HepG2 (cell line): ENCODE data around the gene ABCG5. TPM values are rescaled to one million over a fixed set of nuclear protein-coding genes. Genes with fewer than 3 reads are reported as not detected.

Source experiments
- ARNT2 ChIP-seq: sonication (generic); formaldehyde crosslinking; IDR thresholded peaks from 2 replicates; pipeline ENCODE4 v1.8.0; 2022; ENCODE audit warnings: mild to moderate bottlenecking, low read depth, missing genetic modification reagents, moderate library complexity
- CBX5 ChIP-seq: sonication (generic); formaldehyde crosslinking; IDR thresholded peaks from 2 replicates; pipeline ENCODE4 v1.4.0; 2020; ENCODE audit warnings: missing genetic modification reagents, borderline replicate concordance
- CC2D1A ChIP-seq: sonication (generic); formaldehyde crosslinking; IDR thresholded peaks from 2 replicates; pipeline ENCODE4 v1.8.1; 2023; ENCODE audit warnings: mild to moderate bottlenecking, missing genetic modification reagents
- FOXJ3 ChIP-seq: sonication (generic); formaldehyde crosslinking; IDR thresholded peaks from 2 replicates; pipeline ENCODE4 v1.4.0; 2020; ENCODE audit warnings: missing genetic modification reagents, mild to moderate bottlenecking, borderline replicate concordance
- HOXA7 ChIP-seq: sonication (generic); formaldehyde crosslinking; IDR thresholded peaks from 2 replicates; pipeline ENCODE4 v1.8.1; 2022; ENCODE audit warnings: mild to moderate bottlenecking, missing genetic modification reagents, moderate library complexity
- IRX3 ChIP-seq: sonication (generic); formaldehyde crosslinking; IDR thresholded peaks from 2 replicates; pipeline ENCODE4 v1.8.1; 2023; ENCODE audit warnings: mild to moderate bottlenecking, low read depth, missing genetic modification reagents, borderline replicate concordance
- JDP2 ChIP-seq: sonication (generic); formaldehyde crosslinking; IDR thresholded peaks from 2 replicates; pipeline ENCODE4 v1.8.1; 2022; ENCODE audit warnings: missing genetic modification reagents, borderline replicate concordance
- KLF13 ChIP-seq: sonication (generic); formaldehyde crosslinking; IDR thresholded peaks from 2 replicates; pipeline ENCODE4 v1.4.0; 2020; ENCODE audit warnings: mild to moderate bottlenecking, missing genetic modification reagents
- MAF1 ChIP-seq: sonication (generic); formaldehyde crosslinking; IDR thresholded peaks from 2 replicates; pipeline ENCODE4 v1.5.0; 2020; ENCODE audit warnings: missing genetic modification reagents, borderline replicate concordance
- NCOA2 ChIP-seq: sonication (generic); formaldehyde crosslinking; IDR thresholded peaks from 2 replicates; pipeline ENCODE4 v1.8.0; 2022; ENCODE audit warnings: inconsistent platforms
- PRDM4 ChIP-seq: sonication (generic); formaldehyde crosslinking; IDR thresholded peaks from 2 replicates; pipeline ENCODE4 v1.9.0; 2021; ENCODE audit warnings: missing genetic modification reagents, borderline replicate concordance
- SNAI1 ChIP-seq: sonication (generic); formaldehyde crosslinking; IDR thresholded peaks from 2 replicates; pipeline ENCODE4 v1.5.0; 2020; ENCODE audit warnings: mild to moderate bottlenecking, missing genetic modification reagents, borderline replicate concordance
- SSRP1 ChIP-seq: IDR thresholded peaks from 2 replicates; pipeline ENCODE4 v1.6.1; 2016; ENCODE audit warnings: control low read depth
- ZFP36 ChIP-seq: fragments of 150-350 bp; IDR thresholded peaks from 2 replicates; pipeline ENCODE4 v1.6.1; 2018; ENCODE audit warnings: borderline replicate concordance, low read length, low read depth; ENCODE audit not compliant: partially characterized antibody
- ZNF160 ChIP-seq: sonication (generic); formaldehyde crosslinking; IDR thresholded peaks from 2 replicates; pipeline ENCODE4 v1.8.0; 2022; ENCODE audit warnings: mild to moderate bottlenecking, inconsistent platforms, missing genetic modification reagents
- ZNF280D ChIP-seq: sonication (generic); formaldehyde crosslinking; IDR thresholded peaks from 2 replicates; pipeline ENCODE4 v1.5.1; 2020; ENCODE audit warnings: mild to moderate bottlenecking, missing genetic modification reagents
- ZNF292 ChIP-seq: sonication (generic); formaldehyde crosslinking; IDR thresholded peaks from 2 replicates; pipeline ENCODE4 v1.8.1; 2022; ENCODE audit warnings: mild to moderate bottlenecking, low read depth, missing genetic modification reagents, borderline replicate concordance
- ZNF296 ChIP-seq: sonication (generic); formaldehyde crosslinking; conservative IDR thresholded peaks from 2 replicates; pipeline ENCODE4 v1.5.0; 2020; ENCODE audit warnings: mild to moderate bottlenecking, missing genetic modification reagents
- ZNF768 ChIP-seq: sonication (generic); formaldehyde crosslinking; IDR thresholded peaks from 2 replicates; pipeline ENCODE4 v1.4.0; 2020; ENCODE audit warnings: missing genetic modification reagents
- polyA plus RNA-seq, 8 experiments: library from polyadenylated mRNA; depleted of rRNA in 3 of 8; stranded (reverse) in 7 of 8; unstranded in 1 of 8; fragments of >200 nt; fragmentation: Illumina TruSeq in 4 of 8; extraction: Trizol in 4 of 8; gene quantifications; 2 replicates each; pipeline versions ENCODE4 v1.2.1 to v1.2.3, GENCODE V29; 2011 to 2016; ENCODE audit warnings: low read depth in 4 of 8, missing spikeins in 1 of 8, mixed read lengths in 1 of 8; ENCODE audit not compliant: insufficient read depth in 1 of 8
- total RNA-seq, 5 experiments: library from RNA; depleted of rRNA; stranded (reverse); fragments of >200 nt; fragmentation: Illumina TruSeq; extraction: Trizol; gene quantifications; 2 replicates each; pipeline ENCODE4 v1.2.3, GENCODE V29; 2016; ENCODE audit warnings: low read depth in 1 of 5
- TF ChIP-seq, protein P1 (sequence below): sonication (generic); formaldehyde crosslinking; IDR thresholded peaks from 2 replicates; pipeline ENCODE4 v1.4.0; 2020; ENCODE audit warnings: missing genetic modification reagents, mild to moderate bottlenecking, borderline replicate concordance

ABCG5 gene
- total and polyA plus RNA-seq, 2 of the 13 experiments (the other 11 are each of a cell fraction or from before 2014, with no cell fraction given), result 15.1 to 39.0 TPM

- TF ChIP-seq CBX5 (CRISPR knock-in tag), result peak; percentile 67; the same call in 1 of the 2 replicates
- TF ChIP-seq CC2D1A (CRISPR knock-in tag), result no peak
- no peak for TF ChIP-seq PRDM4 (CRISPR knock-in tag)
- no peak for TF ChIP-seq HOXA7
- no peak for TF ChIP-seq JDP2 (CRISPR knock-in tag)
- TF ChIP-seq SNAI1 (CRISPR knock-in tag), result no peak
- no peak for TF ChIP-seq NCOA2
- peak; percentile 82; the same call in 1 of the 2 replicates for TF ChIP-seq ZNF296 (CRISPR knock-in tag)
- TF ChIP-seq, protein P1, sequence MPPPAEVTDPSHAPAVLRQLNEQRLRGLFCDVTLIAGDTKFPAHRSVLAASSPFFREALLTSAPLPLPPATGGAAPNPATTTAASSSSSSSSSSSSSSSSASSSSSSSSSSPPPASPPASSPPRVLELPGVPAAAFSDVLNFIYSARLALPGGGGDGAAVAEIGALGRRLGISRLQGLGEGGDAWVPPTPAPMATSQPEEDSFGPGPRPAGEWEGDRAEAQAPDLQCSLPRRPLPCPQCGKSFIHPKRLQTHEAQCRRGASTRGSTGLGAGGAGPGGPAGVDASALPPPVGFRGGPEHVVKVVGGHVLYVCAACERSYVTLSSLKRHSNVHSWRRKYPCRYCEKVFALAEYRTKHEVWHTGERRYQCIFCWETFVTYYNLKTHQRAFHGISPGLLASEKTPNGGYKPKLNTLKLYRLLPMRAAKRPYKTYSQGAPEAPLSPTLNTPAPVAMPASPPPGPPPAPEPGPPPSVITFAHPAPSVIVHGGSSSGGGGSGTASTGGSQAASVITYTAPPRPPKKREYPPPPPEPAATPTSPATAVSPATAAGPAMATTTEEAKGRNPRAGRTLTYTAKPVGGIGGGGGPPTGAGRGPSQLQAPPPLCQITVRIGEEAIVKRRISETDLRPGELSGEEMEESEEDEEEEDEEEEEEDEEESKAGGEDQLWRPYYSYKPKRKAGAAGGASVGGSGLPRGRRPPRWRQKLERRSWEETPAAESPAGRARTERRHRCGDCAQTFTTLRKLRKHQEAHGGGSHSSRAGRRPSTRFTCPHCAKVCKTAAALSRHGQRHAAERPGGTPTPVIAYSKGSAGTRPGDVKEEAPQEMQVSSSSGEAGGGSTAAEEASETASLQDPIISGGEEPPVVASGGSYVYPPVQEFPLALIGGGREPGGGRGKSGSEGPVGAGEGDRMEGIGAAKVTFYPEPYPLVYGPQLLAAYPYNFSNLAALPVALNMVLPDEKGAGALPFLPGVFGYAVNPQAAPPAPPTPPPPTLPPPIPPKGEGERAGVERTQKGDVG (CRISPR knock-in tag), result no peak
- TF ChIP-seq ZFP36, result no peak
- no peak; the same call in 1 of the 2 replicates for TF ChIP-seq ARNT2
- TF ChIP-seq ZNF768, result peak; percentile 54; the same call in 1 of the 2 replicates
- TF ChIP-seq KLF13 (CRISPR knock-in tag), result no peak
- peak; percentile 18; the same call in 1 of the 2 replicates for TF ChIP-seq ZNF292 (CRISPR knock-in tag)
- 0 out of 2 replicates have a peak, but pooled peaks have one; percentile 10 for TF ChIP-seq MAF1 (CRISPR knock-in tag)
- no peak for TF ChIP-seq ZNF280D (CRISPR knock-in tag)
- TF ChIP-seq ZNF160 (CRISPR knock-in tag), result peak; percentile 60; the same call in 1 of the 2 replicates
- no peak for TF ChIP-seq IRX3 (CRISPR knock-in tag)
- no peak; the same call in 1 of the 2 replicates for TF ChIP-seq FOXJ3 (CRISPR knock-in tag)
- no peak for TF ChIP-seq SSRP1 (CRISPR knock-in tag)
These were observed at the start of gene ABCG5, which contains the start of gene ABCG8 (continued) for GRCh38 chr2:43838560-43839267.
